Stimulated activated CD8-positive, alpha-beta memory T cell treated with anti-CD3 and anti-CD28 coated beads, Interleukin-12 subunit alpha, Interleukin-12 subunit beta, amount 100 ng/mL, for 24 hours (primary cell): ENCODE data around the gene TOM1L2.
"Not testable (repeated sequence)": the region's sequence is repeated elsewhere in the genome, so short reads cannot be mapped to it uniquely, and the experiment has no call there.

Experiments used
- DNase-seq: peaks from one replicate; pipeline ENCODE4 v3.0.0-alpha.2; 2020; ENCODE audit errors: extremely low read depth

TOM1L2 gene

DNA sequence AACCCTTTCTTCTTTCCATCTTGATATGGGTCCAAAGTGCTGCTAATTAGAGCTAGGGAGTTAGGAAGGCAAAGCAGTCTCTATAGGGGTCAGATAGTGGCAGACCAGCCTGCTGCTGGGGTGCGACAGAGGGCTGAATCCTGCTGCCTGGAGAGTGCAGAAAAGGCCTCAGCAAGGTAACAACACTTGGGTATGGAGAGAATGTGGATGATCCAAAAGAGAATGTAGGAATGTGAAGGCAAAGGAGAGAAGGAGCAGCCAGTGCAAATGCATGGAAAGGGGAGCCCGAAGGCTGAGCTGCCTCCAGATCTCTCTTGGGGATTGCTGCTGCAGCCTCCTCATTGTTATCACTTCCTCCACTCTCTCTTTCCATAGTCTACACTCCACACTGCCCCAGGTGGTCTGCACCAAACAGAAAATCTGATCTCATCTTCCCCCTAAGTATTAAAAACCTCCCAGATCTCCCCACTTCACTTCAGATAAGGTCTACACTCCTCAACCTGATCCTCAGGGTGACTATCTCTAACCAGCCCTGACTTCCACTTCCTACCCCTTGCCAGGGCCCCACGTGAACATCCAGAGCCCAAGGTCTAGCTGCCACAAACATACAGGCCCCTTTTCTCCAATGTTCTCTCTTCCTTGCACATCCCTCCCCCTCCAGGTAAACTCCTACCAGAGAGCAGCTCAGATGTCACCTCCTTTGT, 28.8 kb downstream of the TOM1L2 start:
- DNase-seq: no peak

DNA sequence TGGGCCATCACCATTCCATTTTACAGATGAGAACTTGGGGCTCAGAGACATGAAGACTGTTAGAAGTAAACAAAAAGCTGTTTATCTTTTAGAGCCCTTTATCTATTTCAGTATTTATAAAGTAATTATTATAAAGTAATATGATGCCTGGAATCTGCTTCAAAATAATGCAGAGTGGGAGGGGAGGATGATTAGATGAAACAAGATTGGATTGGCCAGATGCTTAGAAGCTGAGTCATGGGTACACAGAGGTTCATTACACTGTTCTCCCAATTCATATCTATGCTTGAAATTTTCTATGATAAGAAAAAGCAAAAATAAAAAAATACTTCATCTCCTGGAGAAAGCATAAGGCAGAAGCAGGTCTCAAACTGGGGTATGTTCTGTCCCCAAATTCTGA, 29.4 kb downstream of the TOM1L2 start:
- DNase-seq: no peak

DNA sequence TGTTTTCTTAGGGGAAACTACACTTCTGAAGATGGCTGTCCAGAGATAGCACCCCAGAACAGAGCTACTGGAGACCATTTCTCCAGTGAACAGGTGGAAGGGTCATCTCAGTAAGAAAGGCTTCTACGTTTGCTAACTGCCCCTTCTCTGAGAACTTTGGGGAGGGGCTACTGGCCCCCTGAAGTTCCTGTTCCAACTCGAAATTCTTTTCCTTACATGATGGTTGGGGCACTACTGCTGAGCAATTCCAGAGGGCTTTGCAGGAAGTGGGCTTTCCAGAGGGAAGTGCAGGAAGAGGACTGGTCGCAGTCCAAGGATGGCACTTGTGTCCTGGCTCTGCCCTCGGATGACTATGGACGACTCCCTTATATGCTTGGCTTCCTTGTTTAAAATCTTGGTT, 31.2 kb downstream of the TOM1L2 start:
- no peak for DNase-seq

DNA sequence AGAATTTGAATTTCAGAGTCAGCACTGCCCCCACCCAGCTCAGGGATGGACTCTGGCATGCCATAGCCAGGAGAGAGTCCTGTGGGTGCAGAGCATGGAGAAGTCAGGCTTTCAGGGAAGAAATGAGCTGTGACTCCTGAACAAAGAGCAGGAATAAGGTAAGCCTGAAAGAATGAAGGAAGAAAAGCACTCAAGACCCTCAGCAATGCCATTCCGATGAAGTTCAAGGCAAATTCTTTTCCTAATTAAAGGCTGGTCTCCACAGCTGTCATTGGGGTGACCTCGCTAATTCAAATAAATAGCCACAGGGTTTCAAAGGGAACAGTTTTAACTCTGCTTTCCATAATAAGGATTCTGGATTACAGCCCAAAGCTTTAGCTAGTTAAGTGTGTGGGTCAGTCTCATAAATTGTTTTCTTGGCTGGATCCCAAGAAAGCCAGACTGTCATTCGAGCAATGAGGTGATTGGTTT, 31.7 kb downstream of the TOM1L2 start:
- DNase-seq: no peak

DNA sequence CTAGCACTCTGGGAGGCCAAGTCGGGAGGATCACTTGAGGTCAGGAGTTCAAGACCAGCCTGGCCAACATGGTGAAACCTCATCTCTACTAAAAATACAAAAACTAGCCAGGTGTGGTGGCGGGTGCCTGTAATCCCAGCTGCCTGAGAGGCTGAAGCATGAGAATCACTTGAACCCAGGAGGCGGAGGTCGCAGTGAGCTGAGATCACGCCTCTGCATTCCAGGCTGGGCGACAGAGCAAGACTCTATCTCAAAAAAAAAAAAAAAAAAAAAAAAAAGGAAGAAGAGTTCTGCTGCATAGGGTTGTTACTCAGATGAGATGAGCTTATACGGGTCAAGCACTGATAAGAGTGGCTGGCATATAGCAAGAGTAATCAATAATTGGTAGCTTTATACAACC, 32.3 kb downstream of the TOM1L2 start:
- DNase-seq: not testable (repeated sequence)

DNA sequence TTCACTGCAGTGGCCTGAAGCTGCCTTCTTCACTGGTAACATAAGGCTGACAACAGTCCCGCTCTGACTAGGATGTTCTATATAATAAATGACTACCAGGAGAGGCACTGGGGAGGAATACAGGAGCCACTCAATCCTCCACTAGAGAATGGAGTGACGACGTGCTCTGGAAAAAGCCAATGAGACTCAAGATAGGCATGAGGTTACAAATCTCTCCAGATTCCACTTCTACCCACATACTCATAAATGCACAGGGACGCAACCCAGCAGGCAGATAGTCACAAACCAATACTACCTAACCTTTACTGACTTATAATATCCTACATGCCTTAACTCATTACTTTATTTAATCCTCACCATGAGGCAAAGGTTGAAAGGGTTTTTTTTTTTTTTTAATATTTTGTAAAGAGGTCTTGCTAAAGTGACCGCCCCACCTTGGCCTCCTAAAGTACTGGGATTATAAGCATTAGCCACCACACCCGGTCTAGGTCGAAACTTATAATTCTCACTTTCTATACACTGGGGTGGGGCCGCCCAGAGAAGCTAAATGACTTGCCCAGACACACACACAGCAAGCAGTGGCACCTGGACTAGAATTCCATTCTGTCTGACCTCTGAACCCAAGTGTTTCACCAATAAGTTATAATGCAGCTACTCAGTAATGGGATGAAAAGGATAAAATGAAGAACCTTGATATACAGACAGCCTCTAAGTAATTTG, 33.7 kb downstream of the TOM1L2 start:
- no peak for DNase-seq

DNA sequence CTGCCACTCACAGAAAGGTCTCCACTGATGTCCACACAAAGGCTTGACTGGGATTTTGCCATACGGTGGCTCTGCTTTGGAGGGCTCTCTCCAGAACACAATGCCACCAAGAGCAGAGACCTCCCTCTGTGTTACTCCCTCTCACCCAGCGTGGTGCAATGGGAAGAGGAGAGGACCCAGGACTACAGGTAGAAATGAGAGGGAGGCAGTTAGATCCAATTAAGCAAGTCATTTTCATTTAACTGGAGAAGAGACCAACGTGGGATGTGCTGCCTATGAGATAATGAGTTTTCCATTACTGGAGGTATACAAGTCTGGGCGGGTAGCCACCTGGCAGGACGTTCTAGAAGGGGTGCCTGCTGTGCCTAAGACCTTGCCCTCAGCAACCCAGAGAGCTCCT, 34.2 kb downstream of the TOM1L2 start:
- DNase-seq: no peak

DNA sequence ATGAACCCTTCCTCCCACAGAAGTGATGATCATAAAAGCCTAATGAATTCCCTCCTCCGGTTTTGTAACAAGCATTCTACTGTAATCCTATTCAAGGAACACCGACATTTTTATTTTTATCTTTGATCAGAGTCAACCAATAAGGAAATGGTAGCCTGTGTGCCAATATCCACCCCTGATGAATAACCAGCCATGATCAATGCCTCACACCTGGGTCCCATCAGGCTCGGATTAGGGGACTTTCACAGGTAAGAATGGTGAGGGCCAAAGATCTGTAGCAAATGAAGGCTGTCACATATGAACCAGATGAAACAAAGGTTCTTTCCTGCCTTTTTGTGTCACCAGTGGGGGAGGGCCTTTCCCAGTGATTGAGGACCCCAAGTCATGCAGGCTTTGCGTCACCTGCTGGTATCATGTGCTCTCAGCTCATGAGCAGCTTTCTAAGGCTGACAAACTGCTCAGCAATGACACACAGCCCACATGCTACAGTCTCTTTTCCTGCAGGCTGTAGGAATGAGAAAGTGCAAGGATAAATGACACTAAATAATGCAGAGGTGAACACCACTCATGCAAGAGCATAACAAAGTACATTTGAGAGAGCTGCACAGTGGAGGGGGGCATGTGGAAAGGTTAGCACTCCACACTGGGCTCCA, 34.9 kb downstream of the TOM1L2 start:
- no peak for DNase-seq

DNA sequence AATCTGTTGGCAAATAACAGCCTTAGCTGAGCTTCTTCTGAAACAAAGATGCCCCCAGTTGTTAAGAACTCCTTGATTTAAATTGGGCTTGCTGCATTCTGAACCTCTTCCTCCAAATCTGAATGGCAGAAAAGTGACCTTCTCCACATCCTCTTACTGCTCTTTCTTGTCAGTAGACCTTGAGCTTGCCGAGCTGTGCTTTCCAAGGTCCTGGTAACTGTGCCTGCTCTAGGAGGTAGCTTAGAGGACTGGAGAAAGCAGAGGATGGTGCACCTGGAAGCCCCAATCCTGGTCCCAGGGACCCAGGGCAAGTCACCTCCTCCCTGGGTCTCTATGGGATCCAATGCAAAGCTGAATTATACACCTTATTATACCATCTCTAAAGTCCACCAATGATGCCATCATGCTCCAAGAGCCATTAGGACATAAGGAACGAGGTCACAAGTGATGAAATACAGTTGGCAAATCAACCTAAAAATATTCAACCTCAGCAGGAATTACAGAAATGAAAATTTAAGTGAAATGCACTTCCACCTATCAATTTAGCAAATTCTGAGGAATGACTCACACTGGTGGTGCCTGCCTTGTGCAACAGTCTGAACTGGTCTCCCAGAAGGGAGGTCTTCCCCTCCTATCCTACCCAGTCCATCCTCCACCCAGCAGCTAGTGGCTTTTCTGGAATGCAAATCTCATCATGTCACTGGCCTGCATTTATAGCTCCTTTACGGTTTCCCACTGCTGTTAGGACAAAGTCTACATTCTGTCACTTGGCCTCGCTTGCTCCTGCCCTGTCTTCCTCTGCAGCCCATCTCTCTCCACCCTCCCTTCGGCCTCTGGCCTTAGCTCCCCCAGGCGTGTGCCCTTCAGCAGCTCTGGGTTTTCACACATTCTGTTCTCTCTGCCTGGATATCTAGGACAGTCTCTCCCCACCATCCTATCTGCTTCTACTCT, 36.6 kb downstream of the TOM1L2 start:
- DNase-seq: no peak

DNA sequence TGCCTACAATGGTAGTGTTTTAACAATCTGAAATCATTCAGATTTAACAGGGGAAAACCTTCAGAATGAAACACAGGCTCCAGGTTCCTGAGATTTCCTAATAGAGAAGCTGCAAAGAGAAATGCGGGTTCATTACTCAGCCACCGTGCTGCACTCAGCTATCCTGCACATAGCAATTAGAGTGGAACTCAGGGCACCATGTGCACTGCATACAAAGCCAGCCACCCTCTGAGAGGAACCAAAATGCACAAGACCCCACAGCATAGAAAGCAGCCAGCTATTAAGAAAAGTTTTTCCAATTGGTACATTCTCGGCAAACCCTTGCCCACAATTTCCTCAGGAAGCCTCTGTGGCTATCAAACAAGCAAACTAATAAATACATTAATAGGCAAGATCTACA, 37.4 kb downstream of the TOM1L2 start:
- DNase-seq: no peak

DNA sequence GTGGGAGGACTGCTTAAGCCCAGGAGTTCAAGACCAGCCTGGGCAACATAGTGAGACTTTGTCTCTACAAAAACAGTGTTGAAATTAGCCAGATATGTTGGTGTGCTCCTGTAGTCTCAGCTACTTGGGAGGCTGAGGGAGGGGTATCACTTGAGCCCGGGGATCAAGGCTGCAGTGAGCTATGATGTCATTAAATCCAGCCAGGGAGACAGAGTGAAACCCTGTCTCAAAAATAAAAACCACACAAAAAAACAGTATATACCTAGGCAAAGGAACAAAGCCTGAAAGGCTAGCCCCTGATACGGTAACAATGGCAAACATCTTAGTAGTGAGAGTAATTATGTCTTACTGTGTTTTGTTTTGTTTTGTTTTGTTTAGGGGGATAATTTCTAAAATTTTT, 38.0 kb downstream of the TOM1L2 start:
- no peak for DNase-seq

DNA sequence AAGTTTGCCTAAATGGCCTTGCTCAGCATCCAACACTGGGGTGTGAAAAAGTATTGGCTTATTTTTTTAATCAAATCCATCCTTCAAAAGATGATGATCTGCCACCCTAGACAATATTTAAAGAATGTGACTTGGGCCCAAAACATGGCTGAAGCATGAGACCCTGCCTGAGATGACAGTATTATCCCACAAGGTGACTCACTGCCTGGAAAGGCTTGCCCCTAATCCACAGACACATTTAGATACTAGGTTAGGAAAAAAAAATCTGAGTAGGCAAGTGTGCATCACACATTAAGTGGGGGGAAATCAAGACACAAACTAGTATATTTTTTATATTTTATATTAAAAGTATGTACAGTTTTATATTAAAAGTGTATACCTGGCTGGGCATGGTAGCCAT, 38.4 kb downstream of the TOM1L2 start:
- DNase-seq: no peak

DNA sequence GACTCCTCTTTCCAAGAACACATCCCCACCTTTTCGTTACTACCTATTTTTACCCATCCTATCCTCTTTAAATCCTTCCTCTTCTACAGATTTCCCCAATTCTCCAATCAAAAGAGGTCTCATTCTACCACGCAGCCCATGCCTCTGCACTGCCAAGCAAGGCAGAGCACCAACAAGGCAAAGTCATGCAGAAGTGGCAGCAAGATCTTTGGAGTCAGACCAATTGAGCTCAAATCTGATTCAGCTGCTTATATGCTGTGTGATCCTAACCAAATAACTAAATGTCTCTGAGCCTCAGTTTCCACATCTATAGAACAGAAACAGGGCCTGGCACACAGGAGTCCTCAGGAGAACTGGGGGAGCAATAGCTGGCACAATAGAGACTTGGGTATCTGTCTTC, 41.0 kb downstream of the TOM1L2 start:
- no peak for DNase-seq

DNA sequence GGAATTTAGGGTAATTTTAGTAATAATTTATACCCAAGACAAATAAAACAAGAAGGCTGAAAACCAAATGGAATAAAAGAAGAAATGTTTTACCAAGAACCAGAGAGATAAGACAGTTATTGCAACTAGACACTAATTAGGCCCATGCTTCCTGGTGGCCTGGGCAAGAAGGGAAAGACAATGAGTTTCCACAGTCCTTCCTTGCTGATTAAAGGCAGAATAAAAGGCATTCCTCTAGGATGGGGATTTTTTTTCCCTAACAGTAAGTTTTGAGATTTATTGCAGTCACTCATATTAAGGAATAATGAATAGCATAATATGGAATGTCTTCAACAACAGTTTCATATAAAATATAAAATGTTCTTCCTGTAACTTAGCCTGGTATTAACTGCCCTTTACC, 41.5 kb downstream of the TOM1L2 start:
- DNase-seq: no peak

DNA sequence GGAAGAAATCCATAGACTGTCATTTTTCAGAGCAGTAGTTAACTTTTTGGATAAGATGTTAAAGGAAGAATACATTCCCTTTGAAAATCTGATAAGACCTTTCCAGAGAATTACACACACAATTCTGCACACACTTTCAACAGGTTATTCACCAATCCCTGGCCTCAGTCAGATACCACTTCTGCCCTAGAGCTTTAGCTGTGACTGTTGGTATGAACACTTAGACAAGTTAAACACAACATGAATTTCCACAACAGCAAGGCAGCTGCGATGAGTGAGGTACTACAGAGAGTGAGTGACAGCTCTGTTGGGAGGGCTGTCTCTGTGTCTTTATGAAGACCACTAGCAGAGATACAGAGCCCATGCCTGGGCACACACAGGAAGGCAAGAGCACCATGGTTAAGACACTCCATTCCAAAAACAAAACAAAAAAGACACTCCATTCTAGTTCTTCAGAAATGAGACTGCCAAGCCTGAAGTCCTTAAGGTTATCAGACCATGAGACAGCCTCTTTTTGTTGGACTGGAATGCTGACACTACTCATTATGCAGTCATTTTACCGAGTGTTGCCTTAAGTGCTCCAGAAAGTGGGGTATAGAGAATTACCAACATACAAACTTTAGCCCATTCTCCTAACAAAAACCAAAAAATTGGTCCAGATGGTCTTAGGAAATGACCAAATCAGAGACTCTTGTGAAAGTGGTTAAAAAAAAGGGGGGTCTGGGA, 42.4 kb downstream of the TOM1L2 start:
- no peak for DNase-seq

DNA sequence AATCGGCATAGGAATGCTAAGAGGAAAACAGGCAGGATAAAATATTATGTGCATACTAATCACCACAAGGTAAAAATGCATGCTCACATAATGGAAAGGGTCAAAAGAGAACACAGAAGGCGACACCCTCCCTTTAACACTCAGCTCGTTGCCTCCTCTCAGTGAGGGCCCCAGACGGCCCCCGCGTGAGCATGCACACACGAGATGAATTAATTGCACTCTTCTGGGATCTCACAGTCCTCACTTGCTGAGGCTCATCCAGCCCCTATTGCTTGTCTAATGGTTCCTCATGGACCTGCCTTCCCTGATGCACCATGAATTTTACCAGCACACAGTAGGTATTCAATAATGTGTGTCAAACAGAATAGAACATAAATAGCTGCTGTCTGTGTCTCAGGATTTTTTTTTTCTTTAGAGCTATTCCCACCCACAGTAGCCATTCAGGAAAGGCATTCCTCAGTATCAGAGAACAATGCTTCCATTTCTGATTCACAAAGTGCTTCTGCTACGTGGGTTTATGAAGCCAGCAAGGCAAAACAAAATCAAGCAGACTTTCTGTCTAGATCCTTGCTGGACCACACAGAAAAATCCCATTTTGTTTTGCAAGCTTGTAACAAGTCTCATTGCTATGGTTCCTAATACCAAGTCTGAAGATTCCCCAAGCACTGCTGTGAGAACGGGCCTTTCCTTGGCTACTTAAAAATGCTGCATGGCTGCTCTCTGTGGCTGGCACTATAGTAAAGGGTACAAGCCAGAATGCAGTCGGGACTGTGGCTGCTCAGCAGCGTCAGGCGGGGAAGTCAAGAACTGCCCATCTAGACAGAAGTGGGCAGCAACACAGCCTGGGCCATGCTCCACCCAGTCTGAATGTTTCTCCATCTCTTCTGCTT, 43.6 kb downstream of the TOM1L2 start:
- no peak for DNase-seq

DNA sequence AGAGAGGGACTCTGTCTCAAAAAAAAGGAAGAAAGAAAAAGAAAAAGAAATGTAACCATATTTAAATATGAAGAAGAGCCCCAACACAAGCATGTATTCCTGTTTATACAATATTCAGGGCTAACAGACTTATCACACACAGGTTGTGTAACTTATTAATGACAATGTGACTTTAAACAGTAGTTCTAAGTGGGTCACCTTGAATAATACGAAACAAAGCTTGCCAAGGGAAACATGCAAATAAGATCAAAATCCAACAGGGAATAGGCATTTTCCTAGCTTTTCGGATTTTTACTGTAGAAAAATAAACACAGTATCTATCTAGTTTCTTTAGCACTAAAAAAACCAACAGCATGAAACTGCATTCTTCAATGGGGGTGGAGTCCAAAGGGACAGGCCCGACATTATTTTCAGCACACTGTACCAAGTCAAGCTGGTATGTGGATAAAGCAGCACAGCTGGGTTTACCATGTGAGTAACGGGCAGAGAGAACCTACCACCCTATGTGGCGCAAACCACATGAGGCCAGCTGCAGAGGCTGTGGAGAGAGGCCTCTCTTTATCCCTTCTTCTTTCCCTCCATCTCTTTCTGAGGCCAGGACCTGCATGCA, 45.3 kb downstream of the TOM1L2 start:
- no peak for DNase-seq

DNA sequence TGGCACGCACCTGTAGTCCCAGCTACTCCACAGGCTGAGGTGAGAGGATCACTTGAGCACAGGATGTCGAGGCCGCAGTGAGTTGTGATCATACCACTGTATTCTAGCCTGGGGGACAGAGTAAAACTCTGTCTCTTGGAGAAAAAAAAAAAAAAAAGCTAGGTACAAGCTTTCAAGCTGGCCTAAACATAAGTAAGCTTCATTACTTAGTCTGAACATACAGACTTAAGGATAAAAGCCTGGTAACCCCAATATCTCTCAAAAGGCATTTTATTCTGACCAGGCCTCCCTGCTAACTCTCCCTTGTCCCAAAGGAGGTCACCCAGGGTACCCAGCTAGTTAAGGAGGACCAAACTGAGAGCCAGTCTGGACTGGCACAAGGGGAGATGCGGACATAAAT, 46.2 kb downstream of the TOM1L2 start:
- no peak for DNase-seq

DNA sequence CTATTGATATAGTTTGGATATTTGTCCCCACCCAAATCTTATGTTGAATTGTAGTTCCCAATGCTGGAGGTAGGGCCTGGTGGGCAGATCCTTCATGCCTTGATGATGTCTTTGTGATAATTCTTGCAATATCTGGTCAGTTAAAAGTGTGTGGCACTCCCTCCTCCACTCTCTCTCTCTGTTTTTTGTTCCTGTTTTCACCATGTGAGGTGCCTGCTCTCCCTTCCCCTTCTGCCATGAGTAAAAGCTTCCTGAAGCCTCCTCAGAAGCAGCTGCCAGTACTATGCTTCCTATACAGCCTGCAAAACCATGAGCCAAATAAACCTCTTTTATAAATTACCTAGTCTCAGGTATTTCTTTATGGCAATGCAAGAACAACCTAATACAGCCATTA, 47.3 kb downstream of the TOM1L2 start:
- no peak for DNase-seq
